IPS DF 6.9 (cell line): Measurements from ENCODE around the gene ARHGAP22.

ENCODE experiments used
- DNase-seq: peaks from one replicate; pipeline ENCODE4 v3.0.0-alpha.2; 2013; ENCODE audit warnings: low read depth, low spot score
- H3K27ac ChIP-seq: one replicate; pipeline ENCODE4 v1.5.1; 2013; ENCODE audit warnings: low read length, control low read depth
- H3K27me3 ChIP-seq: 2 replicates; pipeline ENCODE4 v1.6.1; 2013; ENCODE audit warnings: mild to moderate bottlenecking, low read length; ENCODE audit not compliant: control insufficient read depth, insufficient read depth
- H3K36me3 ChIP-seq: 2 replicates; pipeline ENCODE4 v1.6.1; 2013; ENCODE audit warnings: low read length; ENCODE audit not compliant: control insufficient read depth, insufficient read depth
- H3K4me1 ChIP-seq: 2 replicates; pipeline ENCODE4 v1.6.1; 2013; ENCODE audit warnings: low read length; ENCODE audit not compliant: control insufficient read depth, insufficient read depth
- H3K4me3 ChIP-seq: 2 replicates; pipeline ENCODE4 v1.5.1; 2013; ENCODE audit warnings: mild to moderate bottlenecking, low read length
- H3K9me3 ChIP-seq: 2 replicates; pipeline ENCODE4 v1.6.1; 2013; ENCODE audit warnings: low read length, inconsistent platforms; ENCODE audit not compliant: control insufficient read depth, insufficient read depth
- WGBS: extraction: QIAGEN DNeasy Blood & Tissue Kit; methylation state at CpG from one replicate; pipeline ENCODE4 v1.1.7; 2013; ENCODE audit warnings: mixed read lengths, missing lambda C conversion rate; ENCODE audit not compliant: insufficient read length, insufficient coverage; 5-methylcytosine and 5-hydroxymethylcytosine counted together

Gene ARHGAP22

GRCh38 chr10:48461623-48462481 is 143.0 kb downstream of the ARHGAP22 start:
- H3K27ac ChIP-seq = no peak overlapping the region
- DNase-seq = no peak
- H3K36me3 ChIP-seq = no peaks in the 10 kb centered on the region
- peaks cover 3% of the 10 kb centered on the region for H3K4me1 ChIP-seq
- no peaks in the 10 kb centered on the region for H3K27me3 ChIP-seq
- WGBS = no CpG with 5 or more reads among the region's 12 CpGs
- no peaks in the 10 kb centered on the region for H3K9me3 ChIP-seq
- H3K4me3 ChIP-seq = no peak overlapping the region

GRCh38 chr10:48460182-48460581 is 144.7 kb downstream of the ARHGAP22 start:
- no peaks in the 10 kb centered on the region for H3K9me3 ChIP-seq
- no CpG with 5 or more reads among the region's 2 CpGs for WGBS
- no peaks in the 10 kb centered on the region for H3K27me3 ChIP-seq
- H3K4me3 ChIP-seq = no peak overlapping the region
- DNase-seq = no peak
- peaks cover 5% of the 10 kb centered on the region for H3K4me1 ChIP-seq
- H3K36me3 ChIP-seq = no peaks in the 10 kb centered on the region
- H3K27ac ChIP-seq = no peak overlapping the region

GRCh38 chr10:48459270-48460150 is 145.4 kb downstream of the ARHGAP22 start:
- H3K27me3 ChIP-seq = no peaks in the 10 kb centered on the region
- no peaks in the 10 kb centered on the region for H3K36me3 ChIP-seq
- no peaks in the 10 kb centered on the region for H3K9me3 ChIP-seq
- peaks cover 7% of the 10 kb centered on the region for H3K4me1 ChIP-seq
- no peak for DNase-seq
- H3K4me3 ChIP-seq = no peak overlapping the region
- whole genome bisulfite sequencing = no CpG with 5 or more reads among the region's 23 CpGs
- no peak overlapping the region for H3K27ac ChIP-seq

- Histone ChIP-seq H3K36me3 (no peaks in the 10 kb centered on the region), H3K4me1 (peaks cover 7% of the 10 kb centered on the region), H3K27ac (no peak overlapping the region), H3K4me3 (no peak overlapping the region), H3K27me3 (no peaks in the 10 kb centered on the region), H3K9me3 (no peaks in the 10 kb centered on the region)
- WGBS = no CpG with 5 or more reads among the region's 6 CpGs
- no peak for DNase-seq
Observed at GRCh38 chr10:48458662-48459048, 146.2 kb downstream of the ARHGAP22 start.

GRCh38 chr10:48457949-48458661 is 146.8 kb downstream of the ARHGAP22 start:
- Histone ChIP-seq H3K4me1 (peaks cover 7% of the 10 kb centered on the region), H3K36me3 (no peaks in the 10 kb centered on the region), H3K27ac (no peak overlapping the region), H3K27me3 (no peaks in the 10 kb centered on the region), H3K9me3 (no peaks in the 10 kb centered on the region), H3K4me3 (no peak overlapping the region)
- no CpG with 5 or more reads among the region's 5 CpGs for WGBS
- DNase-seq = no peak

- no peak overlapping the region for H3K27ac ChIP-seq
- no peaks in the 10 kb centered on the region for H3K27me3 ChIP-seq
- H3K4me3 ChIP-seq = no peak overlapping the region
- no peak for DNase-seq
- peaks cover 7% of the 10 kb centered on the region for H3K4me1 ChIP-seq
- no peaks in the 10 kb centered on the region for H3K9me3 ChIP-seq
- no CpG with 5 or more reads among the region's 24 CpGs for WGBS
- no peaks in the 10 kb centered on the region for H3K36me3 ChIP-seq
Observed at GRCh38 chr10:48456808-48457761, 147.8 kb downstream of the ARHGAP22 start.

GRCh38 chr10:48456361-48456804 is 148.5 kb downstream of the ARHGAP22 start:
- no peaks in the 10 kb centered on the region for H3K27me3 ChIP-seq
- H3K27ac ChIP-seq = no peak overlapping the region
- peaks cover 7% of the 10 kb centered on the region for H3K4me1 ChIP-seq
- DNase-seq = no peak
- no CpG with 5 or more reads among the region's 9 CpGs for WGBS
- no peaks in the 10 kb centered on the region for H3K9me3 ChIP-seq
- H3K36me3 ChIP-seq = no peaks in the 10 kb centered on the region
- no peak overlapping the region for H3K4me3 ChIP-seq

- H3K4me3 ChIP-seq = no peak overlapping the region
- WGBS = no CpG with 5 or more reads among the region's 15 CpGs
- no peaks in the 10 kb centered on the region for H3K27me3 ChIP-seq
- no peak overlapping the region for H3K27ac ChIP-seq
- peaks cover 7% of the 10 kb centered on the region for H3K4me1 ChIP-seq
- no peaks in the 10 kb centered on the region for H3K36me3 ChIP-seq
- no peak for DNase-seq
- H3K9me3 ChIP-seq = no peaks in the 10 kb centered on the region
Observed at GRCh38 chr10:48455392-48456151, 149.3 kb downstream of the ARHGAP22 start.

- no peak for DNase-seq
- H3K27me3 ChIP-seq = no peaks in the 10 kb centered on the region
- no peak overlapping the region for H3K27ac ChIP-seq
- H3K9me3 ChIP-seq = no peaks in the 10 kb centered on the region
- peaks cover 7% of the 10 kb centered on the region for H3K4me1 ChIP-seq
- H3K36me3 ChIP-seq = 0 out of 2 replicates have a peak, but pooled peaks cover 5% of the 10 kb centered on the region
- no CpG with 5 or more reads among the region's 11 CpGs for WGBS
- no peak overlapping the region for H3K4me3 ChIP-seq
Observed at GRCh38 chr10:48455055-48455391, 149.8 kb downstream of the ARHGAP22 start.
